IPS-11a (cell line): Measurements from ENCODE around the gene SPTSSB.

Experiments
- H3K4me3 ChIP-seq: one replicate; pipeline ENCODE4 v1.5.1; 2013; ENCODE audit warnings: low read depth, low read length, control low read depth

The SPTSSB gene

GRCh38 chr3:161342629-161343028 is 28.7 kb downstream of the SPTSSB start:
- no peak overlapping the region for H3K4me3 ChIP-seq

- no peak overlapping the region for H3K4me3 ChIP-seq
Measured at GRCh38 chr3:161339517-161340500, 31.5 kb downstream of the SPTSSB start.

GRCh38 chr3:161337311-161337710 is 34.0 kb downstream of the SPTSSB start:
- H3K4me3 ChIP-seq: no peak overlapping the region

GRCh38 chr3:161336661-161337060 is 34.7 kb downstream of the SPTSSB start:
- H3K4me3 ChIP-seq: no peak overlapping the region

- H3K4me3 ChIP-seq: no peak overlapping the region
Measured at GRCh38 chr3:161333696-161334095, 37.6 kb downstream of the SPTSSB start.

GRCh38 chr3:161332792-161333191 is 38.5 kb downstream of the SPTSSB start:
- H3K4me3 ChIP-seq: no peak overlapping the region

GRCh38 chr3:161325059-161325458 is 46.3 kb downstream of the SPTSSB start:
- no peak overlapping the region for H3K4me3 ChIP-seq

GRCh38 chr3:161323926-161324621 is 47.2 kb downstream of the SPTSSB start:
- H3K4me3 ChIP-seq: no peak overlapping the region

- H3K4me3 ChIP-seq: no peak overlapping the region
Measured at GRCh38 chr3:161322781-161323568, 48.3 kb downstream of the SPTSSB start.

- no peak overlapping the region for H3K4me3 ChIP-seq
Measured at GRCh38 chr3:161320837-161321236, 50.5 kb downstream of the SPTSSB start.

- H3K4me3 ChIP-seq: no peak overlapping the region
Measured at GRCh38 chr3:161319867-161320266, 51.5 kb downstream of the SPTSSB start.

GRCh38 chr3:161317077-161317476 is 54.2 kb downstream of the SPTSSB start:
- H3K4me3 ChIP-seq: no peak overlapping the region

- H3K4me3 ChIP-seq: no peak overlapping the region
Measured at GRCh38 chr3:161316006-161316689, 55.2 kb downstream of the SPTSSB start.

- no peak overlapping the region for H3K4me3 ChIP-seq
Measured at GRCh38 chr3:161314836-161315395, 56.4 kb downstream of the SPTSSB start.

- no peak overlapping the region for H3K4me3 ChIP-seq
Measured at GRCh38 chr3:161310649-161311423, 60.5 kb downstream of the SPTSSB start.

GRCh38 chr3:161305095-161305991 is 66.0 kb downstream of the SPTSSB start:
- H3K4me3 ChIP-seq: no peak overlapping the region

GRCh38 chr3:161296814-161297213 is 74.5 kb downstream of the SPTSSB start:
- no peak overlapping the region for H3K4me3 ChIP-seq

GRCh38 chr3:161295325-161295724 is 76.0 kb downstream of the SPTSSB start:
- H3K4me3 ChIP-seq: no peak overlapping the region
